COR-L47 (cell line): ENCODE results near the gene TBC1D8B.
A peak's percentile ranks its signal among the peaks of the same experiment; 100 is the strongest.

Experiments used
- DNase-seq: peaks from one replicate; lab custom pipeline; 2025; lab: John Stamatoyannopoulos, UW

The TBC1D8B gene

GRCh38 chrX:106898462-106898861, 96.0 kb downstream of the TBC1D8B start:
- DNase-seq = no peak

- DNase-seq = no peak
Observed at GRCh38 chrX:106899276-106899675, 96.8 kb downstream of the TBC1D8B start.

GRCh38 chrX:106899841-106900240, 97.4 kb downstream of the TBC1D8B start:
- no peak for DNase-seq

- no peak for DNase-seq
Observed at GRCh38 chrX:106901341-106901740, 98.9 kb downstream of the TBC1D8B start.

- no peak for DNase-seq
Observed at GRCh38 chrX:106901781-106902219, 99.3 kb downstream of the TBC1D8B start.

- DNase-seq = no peak
Observed at GRCh38 chrX:106902684-106903083, 100.2 kb downstream of the TBC1D8B start.

GRCh38 chrX:106903291-106903824, 100.9 kb downstream of the TBC1D8B start, which contains the start of gene RIPPLY1:
Gene RIPPLY1, minus strand, starts transcription at chrX:106903341. Its CDS starts 54 bp downstream, at chrX:106903287.
- DNase-seq = no peak

- no peak for DNase-seq
Observed at GRCh38 chrX:106903856-106904528, 101.5 kb downstream of the TBC1D8B start.

GRCh38 chrX:106905064-106905708, 102.7 kb downstream of the TBC1D8B start:
- no peak for DNase-seq

GRCh38 chrX:106906361-106906760, 103.9 kb downstream of the TBC1D8B start:
- DNase-seq = no peak

GRCh38 chrX:106912864-106913263, 110.4 kb downstream of the TBC1D8B start:
- no peak for DNase-seq

- peak; percentile 15 for DNase-seq
Observed at GRCh38 chrX:106917830-106918500, 115.5 kb downstream of the TBC1D8B start.

- DNase-seq = no peak
Observed at GRCh38 chrX:106919932-106920452, 117.5 kb downstream of the TBC1D8B start, which contains the start of gene CLDN2. Gene CLDN2, plus strand, starts transcription at chrX:106920402. Its CDS starts 7,827 bp downstream, at chrX:106928229.

GRCh38 chrX:106921637-106922036, 119.2 kb downstream of the TBC1D8B start:
- no peak for DNase-seq
